ENCODE data around the gene ZCCHC10.

DNA sequence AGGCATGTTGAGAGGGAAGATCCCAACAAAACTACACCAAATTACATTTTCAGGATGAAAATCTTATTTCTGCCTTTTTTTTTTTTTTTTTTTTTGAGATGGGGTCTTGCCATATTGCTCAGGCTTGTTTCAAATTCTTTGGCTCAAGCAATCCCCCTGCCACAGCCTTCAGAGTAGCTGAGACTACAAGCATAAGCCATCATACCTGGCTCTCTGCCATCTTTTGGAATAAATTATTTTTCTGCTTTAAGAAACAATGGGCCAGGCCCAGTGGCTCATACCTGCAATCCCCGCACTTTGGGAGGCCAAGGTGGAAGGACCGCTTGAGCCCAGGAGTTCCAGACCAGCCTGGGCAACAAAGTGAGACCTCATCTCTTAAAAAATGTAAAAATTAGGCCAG is 77.2 kb downstream of the ZCCHC10 start:
- TF ChIP-seq, protein P1, sequence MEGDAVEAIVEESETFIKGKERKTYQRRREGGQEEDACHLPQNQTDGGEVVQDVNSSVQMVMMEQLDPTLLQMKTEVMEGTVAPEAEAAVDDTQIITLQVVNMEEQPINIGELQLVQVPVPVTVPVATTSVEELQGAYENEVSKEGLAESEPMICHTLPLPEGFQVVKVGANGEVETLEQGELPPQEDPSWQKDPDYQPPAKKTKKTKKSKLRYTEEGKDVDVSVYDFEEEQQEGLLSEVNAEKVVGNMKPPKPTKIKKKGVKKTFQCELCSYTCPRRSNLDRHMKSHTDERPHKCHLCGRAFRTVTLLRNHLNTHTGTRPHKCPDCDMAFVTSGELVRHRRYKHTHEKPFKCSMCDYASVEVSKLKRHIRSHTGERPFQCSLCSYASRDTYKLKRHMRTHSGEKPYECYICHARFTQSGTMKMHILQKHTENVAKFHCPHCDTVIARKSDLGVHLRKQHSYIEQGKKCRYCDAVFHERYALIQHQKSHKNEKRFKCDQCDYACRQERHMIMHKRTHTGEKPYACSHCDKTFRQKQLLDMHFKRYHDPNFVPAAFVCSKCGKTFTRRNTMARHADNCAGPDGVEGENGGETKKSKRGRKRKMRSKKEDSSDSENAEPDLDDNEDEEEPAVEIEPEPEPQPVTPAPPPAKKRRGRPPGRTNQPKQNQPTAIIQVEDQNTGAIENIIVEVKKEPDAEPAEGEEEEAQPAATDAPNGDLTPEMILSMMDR (IDR thresholded peaks at IDR 0.05): no peak
- no peak for TF ChIP-seq ZFX (IDR thresholded peaks at IDR 0.05; ENCODE audit: borderline replicate concordance)
